ENCODE results near the gene PLA2G4E.

The PLA2G4E gene

DNA sequence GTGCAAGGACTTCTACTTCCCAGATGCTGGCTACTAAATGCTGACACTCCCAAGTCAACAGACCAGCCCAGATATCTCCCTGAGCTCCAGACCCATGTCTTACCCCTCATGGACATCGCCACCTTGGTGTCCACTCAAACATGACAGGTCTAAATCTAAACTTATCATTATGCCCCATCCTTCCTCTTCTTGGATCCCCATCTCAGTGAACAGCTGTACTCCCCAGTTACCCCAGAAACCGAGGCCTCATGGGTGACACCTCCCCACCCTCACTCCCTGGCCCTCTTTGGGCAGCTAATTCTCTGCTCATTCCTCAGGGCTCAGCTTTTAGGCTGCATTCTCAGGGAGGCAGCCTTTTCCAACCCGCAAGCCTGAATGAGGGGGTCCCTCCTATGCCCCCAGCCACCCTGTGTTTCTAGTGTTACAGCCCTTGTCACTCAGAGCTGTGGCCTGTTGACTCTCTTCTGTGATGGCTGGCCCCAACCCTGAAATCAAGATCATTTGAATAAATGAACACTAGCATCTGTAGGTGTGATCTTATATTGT lies 53.8 kb downstream of the PLA2G4E start:
- no peak for DNase-seq (ENCODE audit: low read depth)
- TF ChIP-seq, protein P1, sequence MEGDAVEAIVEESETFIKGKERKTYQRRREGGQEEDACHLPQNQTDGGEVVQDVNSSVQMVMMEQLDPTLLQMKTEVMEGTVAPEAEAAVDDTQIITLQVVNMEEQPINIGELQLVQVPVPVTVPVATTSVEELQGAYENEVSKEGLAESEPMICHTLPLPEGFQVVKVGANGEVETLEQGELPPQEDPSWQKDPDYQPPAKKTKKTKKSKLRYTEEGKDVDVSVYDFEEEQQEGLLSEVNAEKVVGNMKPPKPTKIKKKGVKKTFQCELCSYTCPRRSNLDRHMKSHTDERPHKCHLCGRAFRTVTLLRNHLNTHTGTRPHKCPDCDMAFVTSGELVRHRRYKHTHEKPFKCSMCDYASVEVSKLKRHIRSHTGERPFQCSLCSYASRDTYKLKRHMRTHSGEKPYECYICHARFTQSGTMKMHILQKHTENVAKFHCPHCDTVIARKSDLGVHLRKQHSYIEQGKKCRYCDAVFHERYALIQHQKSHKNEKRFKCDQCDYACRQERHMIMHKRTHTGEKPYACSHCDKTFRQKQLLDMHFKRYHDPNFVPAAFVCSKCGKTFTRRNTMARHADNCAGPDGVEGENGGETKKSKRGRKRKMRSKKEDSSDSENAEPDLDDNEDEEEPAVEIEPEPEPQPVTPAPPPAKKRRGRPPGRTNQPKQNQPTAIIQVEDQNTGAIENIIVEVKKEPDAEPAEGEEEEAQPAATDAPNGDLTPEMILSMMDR (IDR thresholded peaks at IDR 0.05; ENCODE audit: control insufficient read depth, extremely low read depth, insufficient read depth), result no peak
- no peak overlapping the region for H3K4me3 ChIP-seq (ENCODE audit: low read depth, low read length)

DNA sequence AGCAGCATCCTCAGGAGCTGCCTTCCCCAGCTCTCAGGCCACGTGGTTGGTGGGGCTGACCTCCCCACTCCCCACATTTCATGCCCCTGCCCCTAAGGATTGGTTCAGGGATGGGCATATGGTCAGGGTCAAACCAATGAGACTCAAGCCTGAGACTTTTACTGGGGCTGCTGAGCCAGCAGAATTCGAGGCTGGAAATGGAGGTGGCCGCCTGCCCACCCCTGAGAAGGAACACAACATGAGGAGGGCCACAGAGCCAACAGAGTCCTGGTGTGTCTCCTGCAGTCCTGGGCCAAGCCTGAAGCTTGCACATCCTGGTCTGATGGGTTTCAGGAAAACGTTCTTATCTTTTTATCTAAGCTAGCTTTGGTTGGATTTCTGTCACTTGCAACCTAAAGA lies 54.4 kb downstream of the PLA2G4E start:
- TF ChIP-seq, protein P1 (IDR thresholded peaks at IDR 0.05; ENCODE audit: control insufficient read depth, extremely low read depth, insufficient read depth), result no peak
- H3K4me3 ChIP-seq (ENCODE audit: low read depth, low read length), result no peak overlapping the region
- DNase-seq (ENCODE audit: low read depth), result no peak

DNA sequence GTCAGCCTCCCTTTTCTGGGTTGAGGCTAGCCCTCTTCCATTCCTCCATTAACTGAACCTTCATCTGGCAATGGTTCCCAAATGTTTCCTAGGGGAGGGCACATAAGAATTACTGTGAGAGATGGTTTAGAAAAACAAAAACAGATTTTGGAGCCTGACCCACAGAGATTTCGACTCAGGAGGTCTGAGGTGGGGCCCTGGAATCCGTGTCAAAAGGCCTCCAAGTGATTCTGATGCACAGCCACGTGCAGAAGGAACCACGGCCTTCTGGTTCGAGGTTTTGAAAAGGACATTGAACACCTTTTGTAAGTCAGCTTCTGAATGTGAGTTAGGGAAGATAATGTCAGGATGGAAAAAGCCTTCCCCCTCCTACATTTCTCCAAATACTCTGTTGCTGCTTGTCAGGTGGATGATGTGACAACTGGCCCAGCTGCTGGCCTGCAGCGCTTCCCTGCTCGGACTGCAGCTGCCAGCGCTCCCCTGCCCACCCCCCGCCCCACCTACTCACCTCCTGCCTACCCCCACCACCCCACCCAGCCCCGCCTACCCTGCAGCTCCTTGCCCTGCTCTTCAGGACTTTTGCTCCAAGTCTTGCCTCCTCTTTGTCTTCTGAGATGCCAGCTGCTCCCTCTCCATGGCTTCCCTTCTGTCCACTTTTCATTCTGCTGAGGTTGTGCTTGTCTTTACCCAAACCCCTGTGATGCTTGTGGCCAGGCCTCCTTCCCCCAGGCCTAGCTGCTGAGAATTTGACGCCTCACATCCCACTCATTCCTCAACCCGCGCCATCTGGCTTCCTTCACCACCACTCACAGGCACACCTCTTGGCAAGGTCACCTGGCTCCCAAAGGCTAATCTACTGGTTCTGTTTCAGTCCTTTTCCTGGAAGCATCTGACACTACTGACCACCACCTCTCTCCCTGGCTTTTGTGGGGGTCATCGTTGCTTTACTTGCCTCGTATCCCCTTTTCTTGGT lies 55.1 kb downstream of the PLA2G4E start:
- no peak overlapping the region for H3K4me3 ChIP-seq (ENCODE audit: low read depth, low read length)
- TF ChIP-seq, protein P1 (IDR thresholded peaks at IDR 0.05; ENCODE audit: control insufficient read depth, extremely low read depth, insufficient read depth), result no peak
- DNase-seq (ENCODE audit: low read depth), result no peak

DNA sequence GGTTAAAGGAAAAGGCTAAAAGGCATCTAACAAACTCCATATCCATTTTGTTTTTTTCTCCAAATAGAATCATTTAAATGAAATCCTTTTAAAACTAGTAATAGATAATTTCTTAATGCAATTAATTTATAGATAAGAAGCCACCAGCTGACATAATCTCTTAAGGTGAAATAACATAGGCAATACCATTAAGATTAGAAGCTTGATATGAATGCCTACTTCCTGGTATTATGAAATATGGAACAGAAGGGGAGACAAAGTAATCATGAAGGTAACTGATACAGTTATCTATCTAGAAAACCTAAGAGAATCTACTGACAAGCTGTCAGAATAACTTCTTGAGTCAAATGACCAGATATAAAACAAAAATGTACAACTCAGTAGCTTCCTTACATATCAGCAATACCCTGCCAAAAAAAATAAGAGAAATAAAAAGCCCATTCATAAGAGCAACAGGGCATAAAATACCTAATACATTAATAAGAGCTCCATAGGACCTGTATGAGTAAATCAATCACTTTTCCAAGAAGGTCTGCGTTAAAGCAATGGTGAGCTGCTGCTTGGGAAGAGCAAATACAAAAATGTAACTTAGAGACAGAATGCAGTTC lies 59.1 kb downstream of the PLA2G4E start:
- no peak overlapping the region for H3K4me3 ChIP-seq (ENCODE audit: low read depth, low read length)
- no peak for DNase-seq (ENCODE audit: low read depth)
- TF ChIP-seq, protein P1 (IDR thresholded peaks at IDR 0.05; ENCODE audit: control insufficient read depth, extremely low read depth, insufficient read depth), result no peak

DNA sequence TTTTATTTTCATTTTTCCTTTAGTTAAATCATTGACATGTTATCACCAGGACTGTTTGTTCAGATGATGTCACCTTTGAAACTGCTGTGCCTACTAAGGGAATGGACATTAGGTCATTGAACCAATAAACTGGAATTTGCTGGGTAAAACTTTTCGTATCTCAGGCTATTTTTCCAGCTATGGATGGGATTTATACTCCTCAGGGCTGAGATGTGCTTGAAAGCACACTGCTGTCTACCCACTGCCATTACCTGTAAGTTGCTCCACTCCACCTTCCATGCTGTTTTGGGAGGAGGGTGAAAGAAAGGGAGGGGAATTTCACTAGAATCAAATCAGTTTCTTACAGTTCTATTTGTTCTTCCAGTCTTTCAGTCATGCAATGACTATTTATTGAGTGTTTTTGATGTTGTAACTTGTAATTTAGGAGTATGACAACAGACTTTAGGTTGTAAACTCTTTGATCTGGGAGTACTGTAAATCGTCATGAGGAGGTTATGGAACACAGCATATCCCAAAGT lies 59.8 kb downstream of the PLA2G4E start:
- DNase-seq (ENCODE audit: low read depth), result no peak

DNA sequence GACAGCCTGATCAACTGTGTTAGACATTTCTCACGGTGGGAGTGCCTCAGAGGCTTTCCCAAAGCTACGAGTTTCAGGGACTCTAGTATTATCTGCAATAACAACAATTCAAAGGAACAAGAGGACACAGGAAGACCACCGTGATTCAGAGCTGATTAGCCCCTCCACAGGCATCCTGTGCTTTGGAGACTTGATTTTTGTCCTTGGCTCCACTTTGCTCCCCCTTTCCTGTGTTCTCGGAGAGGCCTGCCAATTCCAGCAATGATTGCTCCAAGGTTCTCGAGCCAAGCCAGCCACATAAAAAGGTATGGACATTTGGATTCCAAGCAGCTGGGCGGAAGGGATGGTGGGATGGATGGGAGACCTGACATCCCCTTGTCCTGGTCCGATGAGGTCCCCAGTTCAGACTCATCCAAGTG lies 62.8 kb downstream of the PLA2G4E start:
- no peak for DNase-seq (ENCODE audit: low read depth)
- no peak overlapping the region for H3K4me3 ChIP-seq (ENCODE audit: low read depth, low read length)
- TF ChIP-seq, protein P1 (IDR thresholded peaks at IDR 0.05; ENCODE audit: control insufficient read depth, extremely low read depth, insufficient read depth), result no peak

More for the DNA sequence above, 59.8 kb downstream of the PLA2G4E start:
- TF ChIP-seq, protein P1 (IDR thresholded peaks at IDR 0.05; ENCODE audit: control insufficient read depth, extremely low read depth, insufficient read depth), result no peak
- no peak overlapping the region for H3K4me3 ChIP-seq (ENCODE audit: low read depth, low read length)

All from LNCaP clone FGC (cell line).